Right ventricle myocardium superior (tissue), 1 donor: ENCODE results near the gene NFIA. TPM values are rescaled to one million over a fixed set of nuclear protein-coding genes. Genes with fewer than 3 reads are reported as not detected.
"Not testable (repeated sequence)": the region's sequence is repeated elsewhere in the genome, so short reads cannot be mapped to it uniquely, and the experiment has no call there.

Source experiments
- ATAC-seq: fragments of 200-7000 bp; cut with Tn5 transposase; one replicate; pipeline ENCODE4 v1.9.1; 2020; ENCODE audit warnings: mild to moderate bottlenecking; ENCODE audit not compliant: poor library complexity
- DNase-seq: peaks from one replicate; pipeline ENCODE4 v3.0.0-alpha.2; 2020
- intact Hi-C: fragments of 100-400 bp; cut with DNase I; formaldehyde crosslinking; loops from one replicate; pipeline ENCODE4 v1.11.2; 2022
- total RNA-seq: library from RNA; stranded (reverse); fragmentation: NEBNext Ultra II Directional; extraction: Animal tissue kit (Norgen Biotek cat#: 25700); gene quantifications from one replicate; pipeline ENCODE4 v1.2.1, GENCODE V29; 2021
- donor health status: DM: no; HTN: yes; CAD: no; lungs with severe emphysema.

The NFIA gene
- total RNA-seq, 1 donor from 2014 or later: 89.5 TPM

- ATAC-seq (no peak), DNase-seq (no peak)
- intact Hi-C loops: no loop called here
These were observed 183.3 kb downstream of the NFIA start for GRCh38 chr1:61265665-61266064.

- intact Hi-C loops: no loop called here
- no peak for DNase-seq
- no peak for ATAC-seq
These were observed 184.4 kb downstream of the NFIA start for GRCh38 chr1:61266738-61267137.

GRCh38 chr1:61268546-61269240, 186.3 kb downstream of the NFIA start:
- DNase-seq (no peak), ATAC-seq (no peak)
- intact Hi-C loops: no loop called here

GRCh38 chr1:61269602-61270001, 187.2 kb downstream of the NFIA start:
- DNase-seq: no peak
- intact Hi-C loops: no loop called here
- no peak for ATAC-seq

- intact Hi-C loops: no loop called here
- ATAC-seq: no peak
- no peak for DNase-seq
These were observed 187.7 kb downstream of the NFIA start for GRCh38 chr1:61270107-61270506.

GRCh38 chr1:61270761-61271411, 188.5 kb downstream of the NFIA start:
- ATAC-seq: no peak
- DNase-seq: no peak
- intact Hi-C loops: no loop called here

- intact Hi-C loops: no loop called here
- ATAC-seq (no peak), DNase-seq (no peak)
These were observed 189.0 kb downstream of the NFIA start for GRCh38 chr1:61271412-61271789.

- ATAC-seq (no peak), DNase-seq (no peak)
- intact Hi-C loops: no loop called here
These were observed 190.9 kb downstream of the NFIA start for GRCh38 chr1:61273167-61273705.

GRCh38 chr1:61273861-61274260, 191.5 kb downstream of the NFIA start:
- no peak for ATAC-seq
- intact Hi-C loops: no loop called here
- DNase-seq: no peak

- intact Hi-C loops: no loop called here
- ATAC-seq: peak; percentile 20
- DNase-seq: no peak
These were observed 192.6 kb downstream of the NFIA start for GRCh38 chr1:61274939-61275338.

GRCh38 chr1:61276246-61276645, 193.9 kb downstream of the NFIA start:
- intact Hi-C loops: no loop called here
- ATAC-seq (no peak), DNase-seq (no peak)

- peak; percentile 50 for ATAC-seq
- intact Hi-C loops: no loop called here
- DNase-seq: no peak
These were observed 194.8 kb downstream of the NFIA start for GRCh38 chr1:61277121-61277690.

GRCh38 chr1:61278503-61278902, 196.1 kb downstream of the NFIA start:
- ATAC-seq, DNase-seq, intact Hi-C loops: not testable (repeated sequence)

- no peak for DNase-seq
- intact Hi-C loops: no loop called here
- no peak for ATAC-seq
These were observed 196.6 kb downstream of the NFIA start for GRCh38 chr1:61278966-61279365.

GRCh38 chr1:61279570-61279969, 197.2 kb downstream of the NFIA start:
- DNase-seq (no peak), ATAC-seq (peak; percentile 23)
- intact Hi-C loops: no loop called here

GRCh38 chr1:61280452-61280851, 198.1 kb downstream of the NFIA start:
- ATAC-seq (peak; percentile 43), DNase-seq (no peak)
- intact Hi-C loops: no loop called here

- intact Hi-C loops: no loop called here
- ATAC-seq: peak; percentile 24
- no peak for DNase-seq
These were observed 200.0 kb downstream of the NFIA start for GRCh38 chr1:61282387-61282786.

GRCh38 chr1:61284248-61284854, 202.0 kb downstream of the NFIA start:
- intact Hi-C loops: no loop called here
- DNase-seq (no peak), ATAC-seq (no peak)

- intact Hi-C loops: no loop called here
- ATAC-seq: no peak
- DNase-seq: no peak
These were observed 202.6 kb downstream of the NFIA start for GRCh38 chr1:61284936-61285335.
